HepG2 (cell line): Measurements from ENCODE around the gene TSGA10. TPM values are rescaled to one million over a fixed set of nuclear protein-coding genes. Genes with fewer than 3 reads are reported as not detected.

Source experiments
- ATAC-seq: fragments of 200-7000 bp; cut with Tn5 transposase; 3 replicates; pipeline ENCODE4 v1.9.1; 2020; ENCODE audit warnings: mild to moderate bottlenecking, moderate library complexity
- BruUV-seq: library from RNA; stranded (reverse); fragments of 400-500 nt; replicated peaks from 2 replicates; lab custom pipeline; 2021; lab: Mats Ljungman, UMichigan
- CTCF ChIA-PET: fragments of 300-600 bp; formaldehyde crosslinking; extraction: SDS; loops from one replicate; lab custom pipeline; 2021; ENCODE audit warnings: low total read pairs, inconsistent platforms, low intra/inter-chr PET ratio; lab: Yijun Ruan, JAX
- POLR2A ChIA-PET: fragments of 350-600 bp; sonication (Branson Sonifier 250); formaldehyde crosslinking; loops from one replicate; lab custom pipeline; 2020; ENCODE audit warnings: antibody characterized with exemption, inconsistent platforms; lab: Yijun Ruan, JAX
- DNase-seq: peaks from one replicate; pipeline ENCODE4 v3.0.0-alpha.2; 2015; ENCODE audit warnings: low spot score
- FAIRE-seq: peaks from 3 replicates; lab custom pipeline; 2011; peaks lifted over from hg19 to GRCh38; lab: Jason Lieb, UNC
- H2AFZ ChIP-seq: one replicate; pipeline ENCODE4 v1.6.1; 2011; ENCODE audit warnings: low read length, inconsistent platforms
- H3K27ac ChIP-seq: fragments of 300-600 bp; 3 replicates; pipeline ENCODE4 v1.8.0; 2011; ENCODE audit warnings: mixed run types, mild to moderate bottlenecking, mixed read lengths, low read length, inconsistent platforms; ENCODE audit not compliant: insufficient read depth; ENCODE audit errors: extremely low read length
- H3K27me3 ChIP-seq, 2 experiments: fragments of 200-600 bp in 1 of 2; 2 replicates in 1 of 2; 3 replicates in 1 of 2; pipeline versions ENCODE4 v1.6.0 to v1.8.0; 2011; ENCODE audit warnings: low read length in 2 of 2, mild to moderate bottlenecking in 2 of 2, moderate library complexity in 2 of 2, inconsistent platforms in 1 of 2; ENCODE audit not compliant: insufficient read depth in 2 of 2, control insufficient read depth in 1 of 2
- H3K36me3 ChIP-seq, 2 experiments: fragments of 200-600 bp in 1 of 2; replicated peaks in 1 of 2; 2 replicates in 1 of 2; 3 replicates in 1 of 2; pipeline versions ENCODE4 v1.5.1 to v1.8.0; 2011; ENCODE audit warnings: low read length in 2 of 2, inconsistent platforms in 1 of 2; ENCODE audit not compliant: insufficient read depth in 2 of 2, control insufficient read depth in 1 of 2
- H3K4me1 ChIP-seq: 2 replicates; pipeline ENCODE4 v1.5.1; 2012; ENCODE audit warnings: low read length, inconsistent platforms; ENCODE audit not compliant: insufficient read depth
- H3K4me2 ChIP-seq: 2 replicates; pipeline ENCODE4 v1.6.0; 2011; ENCODE audit warnings: low read depth, low read length, inconsistent platforms
- H3K4me3 ChIP-seq, 3 experiments: fragments of 200-600 bp in 1 of 3; sonication (generic), shearing (Covaris generic) in 1 of 3; replicated peaks in 1 of 3; 2 replicates each; pipeline ENCODE4 v1.5.1; 2011 to 2016; ENCODE audit warnings: low read length in 3 of 3, inconsistent platforms in 2 of 3, low read depth in 2 of 3, mild to moderate bottlenecking in 2 of 3, control low read depth in 1 of 3, mixed read lengths in 1 of 3; ENCODE audit not compliant: insufficient read depth in 1 of 3
- H3K79me2 ChIP-seq: one replicate; pipeline ENCODE4 v1.6.1; 2011; ENCODE audit warnings: low read length, inconsistent platforms; ENCODE audit not compliant: insufficient read depth
- H3K9ac ChIP-seq: 2 replicates; pipeline ENCODE4 v1.6.0; 2011; ENCODE audit warnings: mild to moderate bottlenecking, low read depth, low read length, inconsistent platforms; ENCODE audit not compliant: insufficient read depth
- H3K9me3 ChIP-seq: 2 replicates; pipeline ENCODE4 v1.5.1; 2012; ENCODE audit warnings: mild to moderate bottlenecking, low read length
- H4K20me1 ChIP-seq: 2 replicates; pipeline ENCODE4 v1.6.0; 2011; ENCODE audit warnings: inconsistent platforms, mild to moderate bottlenecking, low read length, moderate library complexity; ENCODE audit not compliant: insufficient read depth
- ARID5B ChIP-seq: IDR thresholded peaks from 2 replicates; pipeline ENCODE4 v1.4.0; 2020; ENCODE audit warnings: mild to moderate bottlenecking, missing genetic modification reagents
- KLF9 ChIP-seq: IDR thresholded peaks from 2 replicates; pipeline ENCODE4 v1.6.1; 2016; ENCODE audit warnings: low read depth
- MTF1 ChIP-seq: sonication (generic); formaldehyde crosslinking; IDR thresholded peaks from 2 replicates; pipeline ENCODE4 v1.5.0; 2020; ENCODE audit warnings: missing genetic modification reagents
- POGK ChIP-seq: sonication (generic); formaldehyde crosslinking; conservative IDR thresholded peaks from 2 replicates; pipeline ENCODE4 v1.8.0; 2022; ENCODE audit warnings: mild to moderate bottlenecking, moderate library complexity, missing genetic modification reagents
- TAF15 ChIP-seq: fragments of 200-400 bp; formaldehyde crosslinking; IDR thresholded peaks from one replicate; pipeline ENCODE4 v1.6.1; 2018; ENCODE audit warnings: mild to moderate bottlenecking, low read depth, low read length; ENCODE audit not compliant: poor library complexity, severe bottlenecking
- ZNF18 ChIP-seq: sonication (generic); formaldehyde crosslinking; IDR thresholded peaks from 2 replicates; pipeline ENCODE4 v1.8.0; 2022; ENCODE audit warnings: mild to moderate bottlenecking, missing genetic modification reagents; ENCODE audit not compliant: insufficient replicate concordance
- ZNF24 ChIP-seq: fragments of 450-650 bp; IDR thresholded peaks from 2 replicates; pipeline ENCODE4 v1.6.1; 2017; ENCODE audit warnings: antibody characterized with exemption, mild to moderate bottlenecking
- ZSCAN29 ChIP-seq: sonication (generic); formaldehyde crosslinking; conservative IDR thresholded peaks from 2 replicates; pipeline ENCODE4 v1.4.0; 2020; ENCODE audit warnings: mild to moderate bottlenecking, missing genetic modification reagents
- ZSCAN30 ChIP-seq: sonication (generic); formaldehyde crosslinking; IDR thresholded peaks from 2 replicates; pipeline ENCODE4 v1.5.0; 2020; ENCODE audit warnings: mild to moderate bottlenecking, missing genetic modification reagents
- WGBS: methylation state at CpG from one replicate; pipeline ENCODE4 v1.1.6; 2017; ENCODE audit warnings: low lambda C conversion rate; 5-methylcytosine and 5-hydroxymethylcytosine counted together
- in situ Hi-C: cut with HindIII; loops from 2 replicates; pipeline ENCODE4 v1.10.0; 2017; ENCODE audit warnings: low pct_unique_long_range_greater_than_20kb; ENCODE audit not compliant: extremely low pct_ligation_motif_present
- intact Hi-C: fragments of 100-400 bp; cut with micrococcal nuclease; formaldehyde crosslinking; loops from one replicate; pipeline ENCODE4 v1.10.0; 2022; ENCODE audit not compliant: unreplicated experiment
- polyA plus RNA-seq, 8 experiments: library from polyadenylated mRNA; depleted of rRNA in 3 of 8; stranded (reverse) in 7 of 8; unstranded in 1 of 8; fragments of >200 nt; fragmentation: Illumina TruSeq in 4 of 8; extraction: Trizol in 4 of 8; gene quantifications; 2 replicates each; pipeline versions ENCODE4 v1.2.1 to v1.2.3, GENCODE V29; 2011 to 2016; ENCODE audit warnings: low read depth in 4 of 8, missing spikeins in 1 of 8, mixed read lengths in 1 of 8; ENCODE audit not compliant: insufficient read depth in 1 of 8
- total RNA-seq, 5 experiments: library from RNA; depleted of rRNA; stranded (reverse); fragments of >200 nt; fragmentation: Illumina TruSeq; extraction: Trizol; gene quantifications; 2 replicates each; pipeline ENCODE4 v1.2.3, GENCODE V29; 2016; ENCODE audit warnings: low read depth in 1 of 5

TSGA10 gene
- total and polyA plus RNA-seq, 2 of the 13 experiments (the other 11 are each of a cell fraction or from before 2014, with no cell fraction given) = 4.7 to 13.1 TPM

GRCh38 chr2:99181624-99182000 lies 26.9 kb upstream of the TSGA10 start:
- Histone ChIP-seq H3K36me3 (0 out of 5 replicates have a peak, but pooled peaks cover 0 to 2% of the 10 kb centered on the region in 2 experiments), H3K9ac (peak overlapping the region; percentile 82), H3K4me1 (peaks cover 46% of the 10 kb centered on the region), H3K79me2 (peaks cover 65% of the 10 kb centered on the region), H3K27ac (peak overlapping the region; percentile 83), H2AFZ (peak overlapping the region; percentile 66), H3K9me3 (no peaks in the 10 kb centered on the region), H3K4me3 (peak overlapping the region; percentile 68 to 84 (median 84)), H3K27me3 (no peaks in the 10 kb centered on the region; a peak in 1 of 5 replicates), H3K4me2 (peak overlapping the region; percentile 83), H4K20me1 (no peaks in the 10 kb centered on the region)
- FAIRE-seq (no peak), ATAC-seq (peak; percentile 26), DNase-seq (peak; percentile 24)
- CTCF ChIA-PET = no interaction called here
- intact Hi-C loops (loop anchor here (1.0 to 10.0 kb wide), 5 partner anchors 27 to 313 kb away; partner anchors contain the start of genes LIPT1, REV1, TSGA10 and TXNDC9), in situ Hi-C loops (loop anchor here (5.0 kb wide), 1 partner anchor 156 kb away; the partner anchor contains the start of genes EIF5B and TXNDC9)
- BruUV-seq = no TSS peak
- 0% methylated on average over 4 of the region's 4 CpGs for WGBS
- POLR2A ChIA-PET = interaction anchor here (1.2 to 3.4 kb wide), 7 partner anchors 9 to 309 kb away, joined by 3 to 103 read pairs (median 9); partner anchors contain the start of genes C2orf15, EIF5B, LIPT1 and TSGA10
- TF ChIP-seq ZNF18 (CRISPR knock-in tag) (peak; percentile 0), KLF9 (CRISPR knock-in tag) (peak; percentile 1; the same call in 1 of the 2 replicates), POGK (CRISPR knock-in tag) (no peak), ARID5B (CRISPR knock-in tag) (no peak), ZSCAN29 (CRISPR knock-in tag) (no peak), ZSCAN30 (CRISPR knock-in tag) (0 out of 2 replicates have a peak, but pooled peaks have one; percentile 29), ZNF24 (0 out of 2 replicates have a peak, but pooled peaks have one; percentile 6), MTF1 (CRISPR knock-in tag) (no peak), TAF15 (no peak)
